Astrocyte of the hippocampus (primary cell): Measurements from ENCODE around the gene CFAP410.
"Not testable (repeated sequence)": the region's sequence is repeated elsewhere in the genome, so short reads cannot be mapped to it uniquely, and the experiment has no call there.

Experiments
- DNase-seq: peaks from one replicate; pipeline ENCODE4 v3.0.0; 2011; ENCODE audit warnings: low read depth, low spot score

The CFAP410 gene

DNA sequence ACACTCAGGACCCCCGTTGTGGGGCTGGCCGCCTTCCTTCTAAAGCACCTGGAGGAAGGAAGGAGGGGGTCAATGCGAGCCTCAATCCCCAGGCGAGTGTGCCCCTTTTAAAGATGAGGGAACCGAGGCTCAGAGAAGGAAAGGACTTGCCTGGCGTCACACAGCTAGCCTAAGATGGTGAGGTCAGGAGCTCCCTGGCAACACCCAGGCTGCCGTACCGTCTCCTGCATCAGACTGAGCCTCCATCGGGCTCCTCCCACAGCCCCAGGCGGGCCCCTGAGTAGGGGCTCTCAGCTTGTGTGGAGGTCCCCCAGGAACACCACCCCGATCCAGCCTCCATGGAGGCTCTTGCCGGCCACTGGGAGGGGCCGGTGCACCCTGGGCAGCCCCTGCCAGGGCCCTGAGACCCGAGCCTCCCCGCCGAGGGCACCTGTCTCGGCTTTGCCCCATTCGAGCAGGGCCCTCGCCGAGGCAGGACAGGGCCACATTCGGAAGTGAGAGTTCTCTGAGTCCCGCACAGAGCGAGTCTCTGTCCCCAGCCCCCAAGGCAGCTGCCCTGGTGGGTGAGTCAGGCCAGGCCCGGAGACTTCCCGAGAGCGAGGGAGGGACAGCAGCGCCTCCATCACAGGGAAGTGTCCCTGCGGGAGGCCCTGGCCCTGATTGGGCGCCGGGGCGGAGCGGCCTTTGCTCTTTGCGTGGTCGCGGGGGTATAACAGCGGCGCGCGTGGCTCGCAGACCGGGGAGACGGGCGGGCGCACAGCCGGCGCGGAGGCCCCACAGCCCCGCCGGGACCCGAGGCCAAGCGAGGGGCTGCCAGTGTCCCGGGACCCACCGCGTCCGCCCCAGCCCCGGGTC is 53.8 kb downstream of the CFAP410 start, which contains the start of gene AIRE:
Gene AIRE (plus strand): TSS at position 739 of the 855 bp plus-strand sequence. CDS start 131 bp downstream, outside the sequence.
- DNase-seq: peak; percentile 51

DNA sequence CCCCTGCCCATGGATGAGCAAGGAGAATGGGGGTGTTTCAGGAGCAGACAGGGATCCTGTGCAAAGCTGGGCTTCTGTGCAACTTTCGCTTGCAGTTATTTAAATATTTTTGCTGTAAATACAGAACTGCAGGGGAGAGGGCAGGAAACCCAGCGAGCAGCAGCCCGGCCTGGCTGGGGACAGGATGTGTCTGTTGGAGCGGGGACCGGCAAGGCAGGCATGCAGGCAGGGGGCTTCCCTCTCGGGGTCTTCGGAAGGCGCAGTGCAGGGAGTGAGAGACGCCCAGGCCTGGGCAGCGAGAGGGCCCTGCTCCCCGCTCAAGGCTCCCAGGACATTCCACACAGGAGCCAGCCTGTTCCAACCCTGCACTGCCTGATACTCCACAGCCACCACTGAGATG is 55.2 kb downstream of the CFAP410 start:
- DNase-seq: no peak

DNA sequence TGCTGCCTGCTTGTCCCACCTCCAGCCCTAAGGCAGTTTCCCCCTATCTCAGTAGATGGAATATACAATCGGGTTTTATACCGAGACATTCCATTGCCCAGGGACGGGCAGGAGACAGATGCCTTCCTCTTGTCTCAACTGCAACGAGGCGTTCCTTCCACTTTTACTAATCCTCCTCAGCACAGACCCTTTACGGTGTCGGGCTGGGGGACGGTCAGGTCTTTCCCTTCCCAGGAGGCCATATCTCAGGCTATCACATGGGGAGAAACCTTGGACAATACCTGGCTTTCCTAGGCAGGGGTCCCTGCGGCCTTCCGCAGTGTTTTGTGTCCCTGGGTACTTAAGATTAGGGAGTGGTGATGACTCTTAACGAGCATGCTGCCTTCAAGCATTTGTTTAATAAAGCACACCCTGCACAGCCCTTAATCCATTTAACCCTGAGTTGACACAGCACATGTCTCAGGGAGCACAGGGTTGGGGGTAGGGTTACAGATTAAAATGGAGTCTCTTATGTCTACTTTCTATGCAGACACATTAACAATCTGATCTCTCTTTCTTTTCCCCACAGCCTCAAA is 55.9 kb downstream of the CFAP410 start:
- DNase-seq: not testable (repeated sequence)

DNA sequence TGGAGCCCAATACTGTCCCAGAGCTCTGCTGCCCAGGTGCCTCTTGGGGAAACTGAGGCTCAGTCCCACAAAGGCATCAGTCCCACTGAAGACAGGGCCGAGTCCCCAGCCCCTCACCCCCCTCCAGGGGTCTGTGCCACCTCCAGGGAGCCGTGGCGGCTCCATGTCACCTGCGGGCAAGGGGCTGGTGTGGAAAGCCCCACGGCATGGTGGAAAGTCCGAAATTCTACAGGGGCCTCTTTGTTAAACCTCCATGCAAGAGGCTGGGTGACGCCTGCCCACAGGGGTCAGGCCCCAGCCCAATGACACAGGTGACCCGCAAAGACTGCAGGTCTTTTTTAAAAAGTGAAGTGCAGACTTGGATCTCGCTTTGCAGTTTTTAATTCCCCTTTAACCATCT is 56.8 kb downstream of the CFAP410 start:
- DNase-seq: no peak

DNA sequence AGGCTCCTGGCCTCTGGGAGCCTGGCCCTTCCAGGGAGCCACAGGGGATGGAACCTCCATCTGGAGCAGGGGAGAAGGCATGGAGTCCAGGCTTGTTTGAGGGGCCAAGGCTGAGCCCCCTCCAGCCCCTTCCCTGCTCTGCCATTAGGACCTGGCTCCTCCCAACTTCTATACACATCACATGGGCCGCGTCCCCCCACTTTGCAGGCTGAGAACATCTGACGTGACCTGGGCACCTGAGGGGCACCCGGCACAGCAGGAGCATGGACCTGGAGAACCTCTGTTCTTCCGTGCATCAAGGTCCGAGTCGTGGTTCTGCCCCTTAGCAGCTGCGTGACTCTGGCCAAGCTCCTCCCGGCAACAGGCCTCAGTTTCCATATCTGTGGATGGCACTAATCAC is 57.4 kb downstream of the CFAP410 start:
- no peak for DNase-seq

DNA sequence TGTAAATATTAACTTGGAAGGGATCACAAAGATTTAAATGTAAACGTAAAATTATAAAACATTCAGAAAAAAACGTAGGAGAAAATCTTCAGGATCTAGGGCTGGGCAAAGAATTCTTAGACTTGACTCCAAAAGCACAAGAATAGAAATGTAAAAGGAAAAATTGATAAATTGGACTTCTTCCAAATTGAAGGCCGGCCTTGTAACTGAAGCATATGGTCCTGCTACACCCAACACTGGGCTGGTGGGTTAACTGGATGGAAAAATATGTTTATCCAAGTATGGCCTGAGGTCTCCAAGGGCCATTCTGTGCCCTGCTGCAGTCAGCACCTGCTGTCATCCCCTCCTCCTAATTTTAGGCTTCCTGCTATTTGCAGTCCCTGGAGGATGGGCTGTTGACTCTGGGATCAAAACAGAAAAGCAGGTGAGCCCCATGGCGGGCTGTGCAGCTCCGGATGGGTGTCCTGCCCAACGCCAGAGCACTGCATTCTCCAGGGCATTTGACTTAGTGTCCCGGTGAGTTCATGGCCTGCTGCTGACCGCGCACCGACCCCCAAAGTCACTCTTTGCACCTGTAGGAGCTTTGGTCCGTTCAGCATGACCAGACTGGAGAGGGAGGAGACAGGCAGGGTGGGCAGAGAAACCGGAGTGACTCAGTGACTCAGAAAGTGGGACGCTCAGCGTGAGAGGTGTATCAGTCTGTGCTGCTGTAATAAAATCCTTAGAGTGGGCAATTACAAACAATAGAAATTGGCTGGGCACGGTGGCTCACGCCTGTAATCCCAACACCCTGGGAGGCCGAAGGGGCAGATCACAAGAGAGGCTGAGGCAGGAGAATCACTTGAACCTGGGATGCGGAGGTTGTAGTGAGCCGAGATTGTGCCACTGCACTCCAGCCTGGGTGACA is 59.6 kb downstream of the CFAP410 start:
- no peak for DNase-seq
